ENCODE measurements around the gene SHC2. TPM values are rescaled to one million over a fixed set of nuclear protein-coding genes. Genes with fewer than 3 reads are reported as not detected.

Gene SHC2
- total and polyA plus RNA-seq, 11 donors = 6.7 to 35.8 (median 14.6) TPM

DNA sequence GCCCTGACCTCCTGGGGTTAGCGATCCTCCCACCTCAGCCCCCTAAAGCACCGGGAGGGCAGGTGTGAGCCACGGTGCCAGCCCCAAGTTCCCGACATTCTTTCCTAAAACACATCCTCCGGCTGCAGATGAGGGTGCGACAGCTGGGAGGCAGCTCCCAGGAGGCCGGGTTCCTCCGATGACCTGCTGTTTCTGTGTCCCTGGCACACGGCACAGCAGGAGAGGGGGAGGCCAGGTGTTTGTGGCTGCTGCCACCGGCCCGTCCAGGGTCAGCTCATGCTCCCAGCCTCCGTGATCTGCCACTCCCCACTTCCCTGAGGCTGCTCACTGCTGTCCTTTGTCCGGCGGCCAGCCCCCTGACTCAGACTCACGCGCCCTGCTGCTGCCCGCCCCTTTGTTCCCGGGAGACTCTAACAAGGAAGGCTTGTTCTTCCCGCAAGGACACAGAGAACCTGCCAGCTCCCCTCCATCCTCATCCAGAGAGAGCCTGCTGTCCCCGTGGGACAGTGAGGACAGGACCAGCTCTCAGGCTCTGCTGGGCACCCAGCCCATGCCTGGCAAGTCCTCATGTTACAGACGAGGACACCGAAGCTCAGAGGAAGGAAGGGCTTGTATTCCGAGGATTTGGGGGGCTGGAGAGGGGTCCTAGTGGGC is 24.9 kb upstream of the SHC2 start:
- Histone ChIP-seq H3K27me3 (peaks cover 0 to 42% (median 8%) of the 10 kb centered on the region in 9 donors), H3K4me3 (no peak overlapping the region), H3K4me1 (peaks cover 0 to 18% (median 4%) of the 10 kb centered on the region in 12 donors), H3K27ac (peak overlapping the region in 1 of 12 donors; percentile 17), H3K36me3 (no peaks in the 10 kb centered on the region), H3K9me3 (no peaks in the 10 kb centered on the region)
- TF ChIP-seq CTCF (IDR thresholded peaks at IDR 0.05) (no peak), POLR2A (IDR thresholded peaks at IDR 0.05) (no peak)
- intact Hi-C loops (cut with DNase I) = loop anchor here in 3 of 10 donors (10.0 kb wide), 3 partner anchors 91 to 191 kb away; partner anchors contain the start of gene PLPP2 (in 1 of the 3)
- ATAC-seq (peak in 1 of 4 donors; percentile 3), DNase-seq (peak in 1 of 5 donors; percentile 42)
- 13 to 24% (median 16%) methylated on average over 8 to 23 of the region's 23 CpGs for WGBS, 4 donors

- H3K4me1 ChIP-seq = peaks cover 0 to 16% (median 4%) of the 10 kb centered on the region in 12 donors
- H3K27ac ChIP-seq = no peak overlapping the region
- WGBS, 4 donors = 68 to 88% (median 83%) methylated on average over 8 to 22 of the region's 22 CpGs
- no peak for DNase-seq
- H3K4me3 ChIP-seq = no peak overlapping the region
- no peak for ATAC-seq
- no peaks in the 10 kb centered on the region for H3K36me3 ChIP-seq
- H3K27me3 ChIP-seq = peaks cover 0 to 42% (median 8%) of the 10 kb centered on the region in 9 donors
- TF ChIP-seq POLR2A (IDR thresholded peaks at IDR 0.05) = no peak
- H3K9me3 ChIP-seq = no peaks in the 10 kb centered on the region
- intact Hi-C loops (cut with DNase I) = loop anchor here in 3 of 10 donors (10.0 kb wide), 3 partner anchors 90 to 190 kb away; partner anchors contain the start of gene PLPP2 (in 1 of the 3)
Observed at GRCh38 chr19:485077-485476, 24.2 kb upstream of the SHC2 start.

DNA sequence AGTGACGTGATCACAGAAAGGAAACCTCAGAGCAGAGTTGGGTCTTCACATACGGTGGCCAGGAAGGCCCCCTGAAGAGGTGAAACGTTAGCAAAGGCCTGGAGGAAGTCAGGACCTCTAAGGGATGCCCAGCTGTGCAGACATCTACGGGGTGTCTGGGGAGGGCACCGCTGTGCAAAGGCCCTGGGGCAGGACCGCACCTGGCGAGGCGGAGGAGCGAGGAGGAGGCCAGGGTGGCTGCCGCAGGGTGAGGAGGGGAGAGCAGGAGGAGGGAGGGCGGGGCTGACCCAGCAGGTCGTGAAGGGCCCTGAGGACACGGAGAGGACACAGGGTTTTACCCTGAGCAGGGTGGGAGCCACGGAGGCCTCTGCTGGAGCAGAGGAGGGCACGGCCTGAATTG is 23.7 kb upstream of the SHC2 start:
- Histone ChIP-seq H3K27ac (no peak overlapping the region), H3K4me3 (no peak overlapping the region), H3K27me3 (peaks cover 0 to 42% (median 8%) of the 10 kb centered on the region in 9 donors), H3K4me1 (peaks cover 0 to 14% (median 4%) of the 10 kb centered on the region in 12 donors), H3K9me3 (no peaks in the 10 kb centered on the region), H3K36me3 (no peaks in the 10 kb centered on the region)
- intact Hi-C loops (cut with DNase I) = loop anchor here in 4 of 10 donors (5.0 to 10.0 kb wide), 4 partner anchors 90 to 190 kb away; partner anchors contain the start of gene PLPP2 (in 1 of the 4)
- DNase-seq (no peak), ATAC-seq (no peak)
- TF ChIP-seq POLR2A (IDR thresholded peaks at IDR 0.05) (no peak), CTCF (IDR thresholded peaks at IDR 0.05) (no peak)
- WGBS, 4 donors = 66 to 70% (median 69%) methylated on average over 15 of the region's 15 CpGs

GRCh38 chr19:483332-484072 is 22.7 kb upstream of the SHC2 start:
- ATAC-seq = no peak
- no peaks in the 10 kb centered on the region for H3K9me3 ChIP-seq
- peaks cover 0 to 13% (median 4%) of the 10 kb centered on the region in 12 donors for H3K4me1 ChIP-seq
- peaks cover 0 to 42% (median 8%) of the 10 kb centered on the region in 9 donors for H3K27me3 ChIP-seq
- no peak for TF ChIP-seq CTCF (IDR thresholded peaks at IDR 0.05)
- no peak for TF ChIP-seq POLR2A (IDR thresholded peaks at IDR 0.05)
- no peaks in the 10 kb centered on the region for H3K36me3 ChIP-seq
- 43 to 63% (median 54%) methylated on average over 13 to 21 of the region's 21 CpGs for WGBS, 4 donors
- no peak overlapping the region for H3K27ac ChIP-seq
- intact Hi-C loops (cut with DNase I) = loop anchor here in 4 of 10 donors (5.0 to 10.0 kb wide), 4 partner anchors 89 to 189 kb away; partner anchors contain the start of gene PLPP2 (in 1 of the 4)
- peak in 1 of 5 donors; percentile 17 for DNase-seq
- no peak overlapping the region for H3K4me3 ChIP-seq
